Measurements from ENCODE around the gene KRTAP4-6. TPM values are rescaled to one million over a fixed set of nuclear protein-coding genes. Genes with fewer than 3 reads are reported as not detected.

KRTAP4-6 gene
- total RNA-seq, 1 donor from 2014 or later: not detected

DNA sequence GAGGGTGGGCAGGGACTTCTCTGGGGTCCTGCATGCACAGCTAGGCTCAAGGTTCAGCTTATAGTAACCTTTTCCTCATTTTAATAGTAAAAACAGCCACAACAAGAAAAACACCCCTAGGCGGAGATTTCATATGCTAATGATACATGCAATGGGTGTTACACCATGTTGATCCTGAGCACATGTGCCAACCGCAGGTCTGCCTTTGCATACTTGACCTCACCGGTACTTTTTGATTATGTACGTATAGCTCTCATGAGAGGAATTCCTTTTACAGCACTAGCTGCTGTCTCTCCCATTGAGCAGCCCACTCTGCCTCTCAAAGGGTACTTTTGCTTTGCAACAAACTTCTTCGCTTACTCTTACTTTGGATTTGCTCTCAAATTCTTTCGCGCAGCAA is 44.3 kb downstream of the KRTAP4-6 start:
- H3K27ac ChIP-seq (replicated peaks): no peak overlapping the region
- no peaks in the 10 kb centered on the region for H3K9me3 ChIP-seq (replicated peaks)
- peaks cover 41% of the 10 kb centered on the region for H3K27me3 ChIP-seq (ENCODE audit: low read depth)
- TF ChIP-seq, protein P1, sequence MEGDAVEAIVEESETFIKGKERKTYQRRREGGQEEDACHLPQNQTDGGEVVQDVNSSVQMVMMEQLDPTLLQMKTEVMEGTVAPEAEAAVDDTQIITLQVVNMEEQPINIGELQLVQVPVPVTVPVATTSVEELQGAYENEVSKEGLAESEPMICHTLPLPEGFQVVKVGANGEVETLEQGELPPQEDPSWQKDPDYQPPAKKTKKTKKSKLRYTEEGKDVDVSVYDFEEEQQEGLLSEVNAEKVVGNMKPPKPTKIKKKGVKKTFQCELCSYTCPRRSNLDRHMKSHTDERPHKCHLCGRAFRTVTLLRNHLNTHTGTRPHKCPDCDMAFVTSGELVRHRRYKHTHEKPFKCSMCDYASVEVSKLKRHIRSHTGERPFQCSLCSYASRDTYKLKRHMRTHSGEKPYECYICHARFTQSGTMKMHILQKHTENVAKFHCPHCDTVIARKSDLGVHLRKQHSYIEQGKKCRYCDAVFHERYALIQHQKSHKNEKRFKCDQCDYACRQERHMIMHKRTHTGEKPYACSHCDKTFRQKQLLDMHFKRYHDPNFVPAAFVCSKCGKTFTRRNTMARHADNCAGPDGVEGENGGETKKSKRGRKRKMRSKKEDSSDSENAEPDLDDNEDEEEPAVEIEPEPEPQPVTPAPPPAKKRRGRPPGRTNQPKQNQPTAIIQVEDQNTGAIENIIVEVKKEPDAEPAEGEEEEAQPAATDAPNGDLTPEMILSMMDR (IDR thresholded peaks at IDR 0.05; ENCODE audit: borderline replicate concordance): no peak
- no peak for DNase-seq
- intact Hi-C loops (cut with micrococcal nuclease): no loop called here
- no peaks in the 10 kb centered on the region for H3K4me1 ChIP-seq
- no peak overlapping the region for H3K4me3 ChIP-seq
- H3K36me3 ChIP-seq: no peaks in the 10 kb centered on the region

Other genes starting within 250 kb of the KRTAP4-6 start
- gene KRT23, start 202.9 kb downstream of the KRTAP4-6 start, total RNA-seq: 0.33 TPM
- gene KRT39, start 173.6 kb downstream of the KRTAP4-6 start, total RNA-seq: not detected
- gene KRT40, start 156.2 kb downstream of the KRTAP4-6 start, total RNA-seq: not detected
- gene KRTAP3-3, start 146.4 kb downstream of the KRTAP4-6 start, total RNA-seq: not detected
- gene KRTAP3-2, start 140.6 kb downstream of the KRTAP4-6 start, total RNA-seq: not detected
- gene KRTAP3-1, start 131.4 kb downstream of the KRTAP4-6 start, total RNA-seq: not detected
- not detected for gene KRTAP1-5, start 113.3 kb downstream of the KRTAP4-6 start, total RNA-seq
- gene KRTAP1-4, start 110.3 kb downstream of the KRTAP4-6 start, total RNA-seq: not detected
- gene KRTAP1-3, start 105.7 kb downstream of the KRTAP4-6 start, total RNA-seq: not detected
- not detected for gene KRTAP1-1, start 99.1 kb downstream of the KRTAP4-6 start, total RNA-seq
- not detected for gene KRTAP2-1, start 93.2 kb downstream of the KRTAP4-6 start, total RNA-seq
- gene KRTAP2-2, start 85.3 kb downstream of the KRTAP4-6 start, total RNA-seq: not detected
- not detected for gene KRTAP2-3, start 80.4 kb downstream of the KRTAP4-6 start, total RNA-seq
- gene KRTAP2-4, start 74.7 kb downstream of the KRTAP4-6 start, total RNA-seq: not detected
- not detected for gene KRTAP4-7, start 56.4 kb downstream of the KRTAP4-6 start, total RNA-seq
- gene KRTAP4-8, start 42.4 kb downstream of the KRTAP4-6 start, total RNA-seq: not detected
- gene KRTAP4-16, start 38.3 kb downstream of the KRTAP4-6 start, total RNA-seq: not detected
- gene KRTAP4-9, start 35.2 kb downstream of the KRTAP4-6 start, total RNA-seq: not detected
- not detected for gene KRTAP4-11, start 22.2 kb downstream of the KRTAP4-6 start, total RNA-seq
- not detected for gene KRTAP4-12, start 16.4 kb downstream of the KRTAP4-6 start, total RNA-seq
- not detected for gene KRTAP4-5, start 9.3 kb upstream of the KRTAP4-6 start, total RNA-seq
- not detected for gene KRTAP4-4, start 20.2 kb upstream of the KRTAP4-6 start, total RNA-seq
- gene KRTAP4-3, start 27.7 kb upstream of the KRTAP4-6 start, total RNA-seq: not detected
- not detected for gene KRTAP4-2, start 37.7 kb upstream of the KRTAP4-6 start, total RNA-seq
- not detected for gene KRTAP4-1, start 44.4 kb upstream of the KRTAP4-6 start, total RNA-seq
- not detected for gene KRTAP9-1, start 49.3 kb upstream of the KRTAP4-6 start, total RNA-seq
- not detected for gene KRTAP9-2, start 86.1 kb upstream of the KRTAP4-6 start, total RNA-seq
- gene KRTAP9-3, start 91.9 kb upstream of the KRTAP4-6 start, total RNA-seq: not detected
- gene KRTAP9-8, start 97.5 kb upstream of the KRTAP4-6 start, total RNA-seq: not detected
- gene KRTAP9-4, start 109.1 kb upstream of the KRTAP4-6 start, total RNA-seq: not detected
- not detected for gene KRTAP9-9, start 114.8 kb upstream of the KRTAP4-6 start, total RNA-seq
- gene KRTAP9-6, start 124.8 kb upstream of the KRTAP4-6 start, total RNA-seq: not detected
- gene KRTAP9-7, start 135.2 kb upstream of the KRTAP4-6 start, total RNA-seq: not detected
- gene KRTAP29-1, start 162.3 kb upstream of the KRTAP4-6 start, total RNA-seq: not detected
- not detected for gene KRTAP16-1, start 168.8 kb upstream of the KRTAP4-6 start, total RNA-seq
- not detected for gene KRTAP17-1, start 175.2 kb upstream of the KRTAP4-6 start, total RNA-seq
- gene KRT33A, start 210.3 kb upstream of the KRTAP4-6 start, total RNA-seq: not detected
- not detected for gene KRT33B, start 229.3 kb upstream of the KRTAP4-6 start, total RNA-seq
- not detected for gene KRT34, start 241.8 kb upstream of the KRTAP4-6 start, total RNA-seq